ENCODE data around the gene VKORC1. TPM values are rescaled to one million over a fixed set of nuclear protein-coding genes. Genes with fewer than 3 reads are reported as not detected.

The VKORC1 gene
- total RNA-seq, 4 donors from 2014 or later: 20.1 to 35.9 (median 32.9) TPM

DNA sequence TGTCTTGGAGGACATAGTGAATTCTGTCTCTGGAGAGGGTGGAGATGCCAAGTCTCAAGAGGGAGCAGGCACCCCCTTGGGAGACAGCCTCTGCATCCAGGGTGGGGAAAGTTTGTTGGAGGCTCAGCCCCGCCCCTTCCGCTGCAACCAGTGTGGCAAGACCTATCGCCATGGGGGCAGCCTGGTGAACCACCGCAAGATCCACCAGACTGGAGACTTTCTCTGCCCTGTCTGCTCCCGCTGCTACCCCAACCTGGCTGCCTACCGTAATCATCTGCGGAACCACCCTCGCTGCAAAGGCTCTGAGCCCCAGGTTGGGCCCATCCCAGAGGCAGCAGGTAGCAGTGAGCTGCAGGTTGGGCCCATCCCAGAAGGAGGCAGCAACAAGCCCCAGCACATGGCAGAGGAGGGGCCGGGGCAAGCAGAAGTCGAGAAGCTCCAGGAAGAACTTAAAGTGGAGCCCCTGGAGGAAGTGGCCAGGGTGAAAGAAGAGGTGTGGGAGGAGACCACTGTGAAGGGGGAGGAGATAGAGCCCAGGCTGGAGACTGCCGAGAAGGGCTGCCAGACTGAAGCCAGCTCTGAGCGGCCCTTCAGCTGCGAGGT is 15.2 kb downstream of the VKORC1 start:
- Histone ChIP-seq H3K4me3 (no peak overlapping the region), H3K4me1 (peaks cover 10 to 13% of the 10 kb centered on the region in 2 donors), H3K27me3 (no peaks in the 10 kb centered on the region), H3K9me3 (no peaks in the 10 kb centered on the region), H3K27ac (no peak overlapping the region), H3K36me3 (peaks cover 0 to 55% of the 10 kb centered on the region in 2 donors)
- DNase-seq: no peak
- in situ Hi-C loops (cut with MboI; ENCODE audit: low sequenced_read_pairs in 4 of 4) (loop anchor here in 2 of 4 donors (5.0 to 25.0 kb wide), 2 partner anchors 47 to 92 kb away; partner anchors contain the start of genes HSD3B7 (in 1 of the 2) and STX4 (in 1 of the 2)), intact Hi-C loops (cut with DNase I; ENCODE audit: low total_unique reads) (no loop called here)
- TF ChIP-seq, protein P1, sequence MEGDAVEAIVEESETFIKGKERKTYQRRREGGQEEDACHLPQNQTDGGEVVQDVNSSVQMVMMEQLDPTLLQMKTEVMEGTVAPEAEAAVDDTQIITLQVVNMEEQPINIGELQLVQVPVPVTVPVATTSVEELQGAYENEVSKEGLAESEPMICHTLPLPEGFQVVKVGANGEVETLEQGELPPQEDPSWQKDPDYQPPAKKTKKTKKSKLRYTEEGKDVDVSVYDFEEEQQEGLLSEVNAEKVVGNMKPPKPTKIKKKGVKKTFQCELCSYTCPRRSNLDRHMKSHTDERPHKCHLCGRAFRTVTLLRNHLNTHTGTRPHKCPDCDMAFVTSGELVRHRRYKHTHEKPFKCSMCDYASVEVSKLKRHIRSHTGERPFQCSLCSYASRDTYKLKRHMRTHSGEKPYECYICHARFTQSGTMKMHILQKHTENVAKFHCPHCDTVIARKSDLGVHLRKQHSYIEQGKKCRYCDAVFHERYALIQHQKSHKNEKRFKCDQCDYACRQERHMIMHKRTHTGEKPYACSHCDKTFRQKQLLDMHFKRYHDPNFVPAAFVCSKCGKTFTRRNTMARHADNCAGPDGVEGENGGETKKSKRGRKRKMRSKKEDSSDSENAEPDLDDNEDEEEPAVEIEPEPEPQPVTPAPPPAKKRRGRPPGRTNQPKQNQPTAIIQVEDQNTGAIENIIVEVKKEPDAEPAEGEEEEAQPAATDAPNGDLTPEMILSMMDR (IDR thresholded peaks at IDR 0.05 in 4 of 5, conservative IDR thresholded peaks at IDR 0.05 in 1 of 5): no peak
- TF ChIP-seq POLR2A (IDR thresholded peaks at IDR 0.05): no peak
- ATAC-seq: no peak

DNA sequence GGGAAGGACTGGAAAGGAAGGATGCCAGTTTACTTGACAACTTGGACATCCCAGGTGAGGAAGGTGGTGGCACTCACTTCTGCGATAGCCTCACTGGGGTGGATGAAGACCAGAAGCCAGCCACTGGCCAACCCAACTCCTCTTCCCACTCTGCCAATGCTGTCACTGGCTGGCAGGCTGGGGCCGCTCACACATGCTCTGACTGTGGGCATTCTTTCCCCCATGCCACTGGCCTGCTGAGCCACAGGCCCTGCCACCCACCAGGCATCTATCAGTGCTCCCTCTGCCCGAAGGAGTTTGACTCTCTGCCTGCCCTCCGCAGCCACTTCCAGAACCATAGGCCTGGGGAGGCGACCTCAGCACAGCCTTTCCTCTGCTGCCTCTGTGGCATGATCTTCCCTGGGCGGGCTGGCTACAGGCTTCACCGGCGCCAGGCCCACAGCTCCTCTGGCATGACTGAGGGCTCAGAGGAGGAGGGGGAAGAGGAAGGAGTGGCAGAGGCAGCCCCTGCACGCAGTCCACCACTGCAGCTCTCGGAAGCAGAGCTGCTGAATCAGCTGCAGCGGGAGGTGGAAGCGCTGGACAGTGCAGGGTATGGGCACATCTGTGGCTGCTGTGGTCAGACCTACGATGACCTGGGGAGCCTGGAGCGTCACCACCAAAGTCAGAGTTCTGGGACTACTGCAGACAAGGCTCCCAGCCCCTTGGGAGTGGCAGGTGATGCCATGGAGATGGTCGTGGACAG is 15.8 kb downstream of the VKORC1 start:
- intact Hi-C loops (cut with DNase I; ENCODE audit: low total_unique reads): no loop called here
- DNase-seq: no peak
- no peak for ATAC-seq

DNA sequence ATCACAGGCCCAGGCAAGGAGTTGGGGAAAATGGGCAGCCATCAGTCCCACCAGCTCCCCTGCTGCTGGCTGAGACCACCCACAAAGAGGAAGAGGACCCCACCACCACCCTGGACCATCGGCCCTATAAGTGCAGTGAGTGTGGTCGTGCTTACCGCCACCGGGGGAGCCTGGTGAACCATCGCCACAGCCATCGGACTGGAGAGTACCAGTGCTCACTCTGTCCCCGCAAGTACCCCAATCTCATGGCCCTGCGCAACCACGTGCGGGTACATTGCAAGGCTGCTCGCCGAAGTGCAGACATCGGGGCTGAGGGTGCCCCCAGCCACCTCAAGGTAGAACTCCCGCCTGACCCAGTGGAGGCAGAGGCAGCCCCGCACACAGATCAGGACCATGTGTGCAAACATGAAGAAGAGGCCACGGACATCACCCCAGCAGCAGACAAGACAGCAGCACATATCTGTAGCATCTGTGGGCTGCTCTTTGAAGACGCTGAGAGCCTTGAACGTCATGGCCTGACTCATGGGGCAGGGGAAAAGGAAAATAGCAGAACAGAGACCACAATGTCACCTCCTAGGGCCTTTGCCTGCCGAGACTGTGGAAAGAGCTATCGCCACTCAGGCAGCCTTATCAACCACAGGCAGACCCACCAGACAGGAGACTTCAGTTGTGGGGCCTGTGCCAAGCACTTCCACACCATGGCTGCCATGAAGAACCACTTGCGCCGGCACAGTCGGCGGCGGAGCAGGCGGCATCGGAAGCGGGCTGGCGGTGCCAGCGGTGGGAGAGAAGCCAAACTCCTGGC is 16.8 kb downstream of the VKORC1 start:
- TF ChIP-seq, protein P1 (IDR thresholded peaks at IDR 0.05 in 4 of 5, conservative IDR thresholded peaks at IDR 0.05 in 1 of 5): no peak
- TF ChIP-seq POLR2A (IDR thresholded peaks at IDR 0.05): no peak
- Histone ChIP-seq H3K4me3 (no peak overlapping the region), H3K36me3 (peaks cover 0 to 55% of the 10 kb centered on the region in 2 donors), H3K27ac (no peak overlapping the region), H3K4me1 (peaks cover 12 to 13% of the 10 kb centered on the region in 2 donors), H3K9me3 (no peaks in the 10 kb centered on the region), H3K27me3 (no peaks in the 10 kb centered on the region)
- in situ Hi-C loops (cut with MboI; ENCODE audit: low sequenced_read_pairs in 4 of 4) (loop anchor here in 2 of 4 donors (5.0 to 25.0 kb wide), 2 partner anchors 45 to 90 kb away; partner anchors contain the start of genes HSD3B7 (in 1 of the 2) and STX4 (in 1 of the 2)), intact Hi-C loops (cut with DNase I; ENCODE audit: low total_unique reads) (no loop called here)
- ATAC-seq (no peak), DNase-seq (no peak)

More for the DNA sequence above, 15.8 kb downstream of the VKORC1 start:
- Histone ChIP-seq H3K27ac (no peak overlapping the region), H3K4me1 (peaks cover 10 to 13% of the 10 kb centered on the region in 2 donors), H3K4me3 (no peak overlapping the region), H3K27me3 (no peaks in the 10 kb centered on the region), H3K9me3 (no peaks in the 10 kb centered on the region), H3K36me3 (peaks cover 0 to 55% of the 10 kb centered on the region in 2 donors)
- no peak for TF ChIP-seq POLR2A (IDR thresholded peaks at IDR 0.05)
- TF ChIP-seq, protein P1 (IDR thresholded peaks at IDR 0.05 in 4 of 5, conservative IDR thresholded peaks at IDR 0.05 in 1 of 5): no peak
- in situ Hi-C loops (cut with MboI; ENCODE audit: low sequenced_read_pairs in 4 of 4): loop anchor here in 2 of 4 donors (5.0 to 25.0 kb wide), 2 partner anchors 46 to 91 kb away; partner anchors contain the start of genes HSD3B7 (in 1 of the 2) and STX4 (in 1 of the 2)

DNA sequence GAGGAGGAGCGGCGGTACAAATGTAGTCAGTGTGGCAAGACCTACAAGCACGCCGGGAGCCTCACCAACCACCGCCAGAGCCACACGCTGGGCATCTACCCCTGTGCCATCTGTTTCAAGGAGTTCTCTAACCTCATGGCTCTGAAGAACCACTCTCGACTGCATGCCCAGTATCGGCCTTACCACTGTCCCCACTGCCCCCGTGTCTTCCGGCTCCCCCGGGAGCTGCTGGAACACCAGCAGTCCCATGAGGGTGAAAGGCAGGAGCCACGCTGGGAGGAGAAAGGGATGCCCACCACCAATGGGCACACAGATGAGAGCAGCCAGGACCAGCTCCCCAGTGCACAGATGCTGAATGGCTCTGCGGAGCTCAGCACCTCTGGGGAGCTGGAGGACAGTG is 17.6 kb downstream of the VKORC1 start:
- H3K36me3 ChIP-seq: peaks cover 0 to 55% of the 10 kb centered on the region in 2 donors
- peaks cover 20% of the 10 kb centered on the region in 2 donors for H3K4me1 ChIP-seq
- no peaks in the 10 kb centered on the region for H3K27me3 ChIP-seq
- TF ChIP-seq, protein P1 (IDR thresholded peaks at IDR 0.05 in 4 of 5, conservative IDR thresholded peaks at IDR 0.05 in 1 of 5): no peak
- TF ChIP-seq POLR2A (IDR thresholded peaks at IDR 0.05): no peak
- DNase-seq (no peak), ATAC-seq (no peak)
- in situ Hi-C loops (cut with MboI; ENCODE audit: low sequenced_read_pairs in 4 of 4): loop anchor here in 2 of 4 donors (5.0 to 25.0 kb wide), 2 partner anchors 45 to 90 kb away; partner anchors contain the start of genes HSD3B7 (in 1 of the 2) and STX4 (in 1 of the 2)
- no peak overlapping the region for H3K4me3 ChIP-seq
- intact Hi-C loops (cut with DNase I; ENCODE audit: low total_unique reads): no loop called here
- H3K27ac ChIP-seq: no peak overlapping the region
- H3K9me3 ChIP-seq: no peaks in the 10 kb centered on the region
